Cardiac muscle cell (in vitro differentiated cells and primary cell): ENCODE data around the gene BRD7. TPM values are rescaled to one million over a fixed set of nuclear protein-coding genes. Genes with fewer than 3 reads are reported as not detected.

Experiments used
- DNase-seq, 2 donors: peaks; one replicate each; pipeline versions ENCODE4 v3.0.0 to v3.0.0-alpha.2; 2010 to 2017; ENCODE audit warnings: low read depth in 1 of 2, low spot score in 1 of 2
- H3K27ac ChIP-seq: fragments of 200-600 bp; sonication (generic); 2 replicates; pipeline ENCODE4 v1.5.1; 2016
- H3K27me3 ChIP-seq: fragments of 200-600 bp; sonication (generic); 2 replicates; pipeline ENCODE4 v1.6.0; 2016; ENCODE audit warnings: control low read depth
- H3K36me3 ChIP-seq: fragments of 200-600 bp; sonication (generic); 2 replicates; pipeline ENCODE4 v1.5.1; 2016; ENCODE audit warnings: control low read depth
- H3K4me1 ChIP-seq: fragments of 200-600 bp; sonication (generic); 2 replicates; pipeline ENCODE4 v1.8.1; 2017; ENCODE audit warnings: low read depth, mild to moderate bottlenecking, mixed run types
- H3K4me3 ChIP-seq: fragments of 200-600 bp; sonication (generic); 2 replicates; pipeline ENCODE4 v1.5.1; 2016; ENCODE audit warnings: mild to moderate bottlenecking
- H3K9me3 ChIP-seq: fragments of 200-600 bp; sonication (generic); 2 replicates; pipeline ENCODE4 v1.5.1; 2017; ENCODE audit warnings: low read depth, mild to moderate bottlenecking, control low read depth
- CTCF ChIP-seq: IDR thresholded peaks from 2 replicates; pipeline ENCODE4 v1.5.1; 2012; ENCODE audit warnings: low read depth, mild to moderate bottlenecking, low read length
- polyA plus RNA-seq: library from polyadenylated mRNA; unstranded; fragments of >200 nt; fragmentation: Nextera tagmentation; extraction: Ambion mirVana; gene quantifications from 2 replicates; pipeline ENCODE4 v1.2.1, GENCODE V29; 2016
- total RNA-seq: library from RNA; depleted of rRNA; stranded (reverse); fragments of >200 nt; gene quantifications from 2 replicates; pipeline ENCODE4 v1.2.3, GENCODE V29; 2016

The BRD7 gene
- total and polyA plus RNA-seq, 2 experiments from 2014 or later: 80.1 to 89.2 TPM

- Histone ChIP-seq H3K36me3 (no peaks in the 10 kb centered on the region), H3K27ac (no peak overlapping the region), H3K27me3 (no peaks in the 10 kb centered on the region), H3K4me3 (no peak overlapping the region), H3K4me1 (peaks cover 6% of the 10 kb centered on the region), H3K9me3 (no peaks in the 10 kb centered on the region)
- DNase-seq: no peak
- TF ChIP-seq CTCF: no peak
Observed at GRCh38 chr16:50306287-50306686, 62.5 kb downstream of the BRD7 start.

- peaks cover 6% of the 10 kb centered on the region for H3K4me1 ChIP-seq
- no peaks in the 10 kb centered on the region for H3K36me3 ChIP-seq
- TF ChIP-seq CTCF: no peak
- H3K4me3 ChIP-seq: no peak overlapping the region
- H3K27me3 ChIP-seq: no peaks in the 10 kb centered on the region
- H3K9me3 ChIP-seq: no peaks in the 10 kb centered on the region
- no peak for DNase-seq
- no peak overlapping the region for H3K27ac ChIP-seq
Observed at GRCh38 chr16:50305441-50306061, 63.2 kb downstream of the BRD7 start.

- no peaks in the 10 kb centered on the region for H3K9me3 ChIP-seq
- peaks cover 6% of the 10 kb centered on the region for H3K4me1 ChIP-seq
- H3K4me3 ChIP-seq: no peak overlapping the region
- no peak for TF ChIP-seq CTCF
- no peak for DNase-seq
- H3K27ac ChIP-seq: no peak overlapping the region
- H3K27me3 ChIP-seq: no peaks in the 10 kb centered on the region
- no peaks in the 10 kb centered on the region for H3K36me3 ChIP-seq
Observed at GRCh38 chr16:50304467-50305440, 64.0 kb downstream of the BRD7 start.

GRCh38 chr16:50303605-50304466 lies 65.0 kb downstream of the BRD7 start:
- Histone ChIP-seq H3K36me3 (no peaks in the 10 kb centered on the region), H3K4me3 (no peak overlapping the region), H3K9me3 (no peaks in the 10 kb centered on the region), H3K27me3 (no peaks in the 10 kb centered on the region), H3K4me1 (peaks cover 6% of the 10 kb centered on the region), H3K27ac (no peak overlapping the region)
- no peak for TF ChIP-seq CTCF
- DNase-seq: peak in 1 of 2 donors; percentile 91

- TF ChIP-seq CTCF: no peak
- Histone ChIP-seq H3K27me3 (no peaks in the 10 kb centered on the region), H3K27ac (no peak overlapping the region), H3K4me1 (peaks cover 8% of the 10 kb centered on the region), H3K4me3 (no peak overlapping the region), H3K9me3 (no peaks in the 10 kb centered on the region), H3K36me3 (no peaks in the 10 kb centered on the region)
- DNase-seq: peak in 1 of 2 donors; percentile 72
Observed at GRCh38 chr16:50303041-50303604, 65.7 kb downstream of the BRD7 start.
